Activated T-cell treated with anti-CD3 and anti-CD28 coated beads for 48 hours (primary cell): ENCODE measurements around the gene FGD3.

Source experiments
- DNase-seq: peaks from one replicate; pipeline ENCODE4 v3.0.0-alpha.2; 2020; ENCODE audit warnings: low read depth

Gene FGD3

DNA sequence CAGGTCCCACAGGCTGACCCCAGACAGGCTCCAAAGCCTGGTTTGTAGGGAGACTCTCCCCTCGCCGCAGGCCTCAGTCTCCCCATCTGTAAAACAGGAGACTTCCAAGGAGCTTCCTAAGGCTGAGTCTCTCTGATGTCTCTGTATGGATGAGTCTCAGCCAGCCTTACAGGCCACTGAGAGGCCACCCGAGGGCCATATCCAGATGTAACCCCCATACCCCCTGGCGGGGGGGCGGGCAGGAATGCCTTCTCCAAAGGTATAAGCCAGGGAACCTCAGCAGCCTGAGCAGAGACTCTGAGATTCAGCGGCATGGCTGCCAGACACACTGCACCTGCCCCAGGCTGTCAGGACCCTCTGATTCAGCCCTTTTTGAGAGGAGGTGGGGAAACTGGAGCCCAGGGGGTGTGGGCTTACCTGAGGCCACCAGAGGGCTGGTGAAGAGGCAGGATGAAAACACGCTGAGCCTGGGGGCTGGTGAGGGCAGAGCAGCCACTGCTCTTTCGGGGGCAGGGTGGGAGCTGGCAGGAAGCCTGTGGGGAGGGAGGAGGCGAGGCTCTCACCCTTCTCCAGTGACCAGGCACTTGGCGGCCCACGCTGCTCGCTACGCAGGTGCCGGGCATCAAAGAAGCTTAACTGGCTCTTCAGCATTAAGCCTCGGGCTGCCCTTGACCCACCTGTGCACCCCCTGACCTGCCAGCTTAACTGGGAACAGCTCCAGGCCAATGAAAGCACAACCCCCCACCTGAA is 105.6 kb downstream of the FGD3 start:
- DNase-seq, result no peak

DNA sequence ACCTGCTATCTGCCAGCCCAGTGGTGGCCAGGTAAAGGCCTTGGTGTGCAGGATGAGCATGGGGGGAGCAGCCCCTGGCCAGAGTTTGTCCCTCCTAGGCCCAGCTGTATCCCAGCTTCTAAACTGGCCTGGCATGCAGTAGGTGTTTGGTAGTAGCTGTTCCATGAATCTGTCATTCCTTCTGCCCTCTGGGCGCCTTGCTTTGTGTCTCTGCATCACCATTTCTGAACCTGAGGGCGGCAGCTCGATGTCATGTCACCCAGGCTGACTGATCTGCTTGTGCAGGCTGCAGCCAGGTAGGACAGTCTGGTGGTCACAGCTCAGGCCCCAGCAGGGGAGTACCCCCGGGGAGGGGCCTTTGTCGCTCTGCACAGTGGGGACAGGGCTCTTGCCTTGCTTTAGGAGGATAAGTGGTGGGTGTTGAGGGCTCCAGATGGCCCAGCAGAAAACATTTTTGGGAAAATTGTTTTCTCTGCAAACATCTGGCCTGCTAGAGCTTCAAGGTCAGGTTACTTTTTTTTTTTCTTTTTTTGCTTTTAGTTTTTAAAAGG is 106.5 kb downstream of the FGD3 start:
- DNase-seq, result no peak

DNA sequence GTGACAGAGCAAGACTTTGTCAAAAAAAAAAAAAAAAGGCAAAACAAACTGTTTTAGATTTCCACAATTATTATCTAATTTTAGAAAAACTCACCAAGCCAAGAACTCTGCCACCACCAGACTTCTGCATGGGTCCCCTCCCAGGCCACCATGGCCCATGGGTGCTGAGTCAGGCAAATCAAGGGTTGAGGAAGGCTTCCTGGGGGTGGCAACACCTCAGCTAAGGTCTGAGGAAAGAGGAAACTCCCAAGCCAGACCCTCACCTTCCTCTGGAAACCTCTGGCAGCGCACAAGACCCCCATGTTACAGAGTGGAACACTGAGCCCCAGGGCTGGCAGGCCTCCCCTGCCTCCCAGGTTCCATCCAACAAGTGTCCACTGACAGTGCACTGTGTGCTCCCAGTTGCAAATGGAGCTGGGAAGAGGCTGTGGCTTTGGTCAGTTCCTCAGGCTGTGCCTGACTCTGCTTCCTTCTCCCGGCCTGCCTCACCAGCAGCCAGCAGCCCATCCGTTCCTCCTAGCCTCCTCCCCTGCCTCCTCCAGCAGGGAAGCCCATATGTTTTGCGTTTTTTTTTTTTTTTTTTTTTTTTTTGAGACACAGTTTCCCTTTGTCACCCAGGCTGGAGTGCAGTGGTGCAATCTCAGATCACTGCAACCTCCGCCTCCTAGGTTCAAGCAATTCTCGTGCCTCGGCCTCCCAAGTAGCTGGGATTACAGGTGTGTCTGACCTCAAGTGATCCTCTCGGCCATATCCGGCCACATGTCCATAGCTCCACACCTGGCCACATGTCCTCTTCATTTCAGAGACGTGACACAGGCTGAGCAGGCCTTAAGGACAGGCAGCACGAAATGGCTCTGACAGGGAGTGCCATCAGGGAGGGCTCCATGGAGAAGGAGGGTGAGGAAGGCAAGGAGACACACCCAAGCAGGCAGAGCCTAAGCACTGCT is 107.7 kb downstream of the FGD3 start:
- DNase-seq, result no peak

DNA sequence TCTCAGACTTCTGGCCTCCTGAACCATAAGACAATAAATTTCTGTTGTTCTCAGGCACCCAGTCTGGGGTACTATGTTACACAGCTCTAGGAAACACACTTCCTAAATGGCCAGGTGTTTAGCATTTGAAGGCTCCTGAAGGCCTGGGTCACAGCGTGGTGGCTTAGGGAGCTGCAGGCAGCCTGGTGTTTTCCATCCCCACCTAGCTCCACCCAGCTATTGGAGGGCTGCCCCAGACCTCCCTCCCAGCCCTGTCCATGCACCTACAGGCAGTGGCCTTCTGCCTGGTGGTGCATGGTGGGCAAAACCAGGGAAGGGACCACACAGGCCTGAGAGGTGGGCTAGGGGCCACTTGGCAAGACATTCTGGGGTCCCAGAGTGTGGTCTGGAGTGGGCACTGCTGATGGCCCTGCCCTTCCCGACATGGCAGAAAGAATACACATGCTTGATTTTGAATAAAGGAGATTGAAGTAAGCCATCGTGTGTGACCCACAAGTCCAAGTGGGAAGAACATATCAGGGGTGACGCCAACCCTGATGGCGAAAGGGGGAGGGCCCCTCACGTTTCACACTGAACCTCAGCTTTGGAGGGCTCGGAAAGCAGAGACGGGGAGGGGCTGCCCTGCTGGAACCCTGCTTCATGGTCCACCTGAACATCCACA is 109.8 kb downstream of the FGD3 start:
- DNase-seq, result no peak

DNA sequence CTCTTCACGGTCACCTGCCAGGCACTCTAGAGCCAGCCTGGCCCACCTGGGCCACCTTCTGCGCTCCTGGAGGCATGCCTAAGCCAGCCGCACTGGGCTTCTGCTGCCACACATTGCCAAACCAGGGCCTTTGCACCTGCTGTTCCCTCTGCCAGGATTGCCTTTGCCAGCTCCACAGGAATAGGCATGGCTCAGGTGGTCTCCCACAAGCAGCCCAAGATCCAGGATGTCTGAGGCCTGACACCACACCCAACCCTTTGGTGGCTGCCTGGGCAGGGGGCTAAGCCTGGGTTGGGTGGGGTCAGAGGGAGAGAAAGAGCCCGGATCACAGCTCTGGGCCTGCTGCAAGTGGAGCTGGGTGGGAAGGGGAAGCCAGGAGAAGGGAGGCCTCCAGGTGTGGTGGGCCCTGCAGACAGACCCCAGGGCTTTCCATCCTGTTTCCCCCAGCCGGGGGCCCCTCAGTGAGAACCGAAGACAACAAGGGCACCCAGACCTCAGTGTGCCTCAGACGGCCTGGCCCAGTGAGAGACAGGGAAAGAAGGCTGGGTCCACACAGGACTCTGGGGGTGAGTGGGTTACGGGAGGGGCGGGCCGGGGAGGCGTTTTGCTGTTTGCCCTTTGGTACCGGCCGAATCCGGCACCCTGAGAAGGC is 110.5 kb downstream of the FGD3 start:
- DNase-seq, result no peak

DNA sequence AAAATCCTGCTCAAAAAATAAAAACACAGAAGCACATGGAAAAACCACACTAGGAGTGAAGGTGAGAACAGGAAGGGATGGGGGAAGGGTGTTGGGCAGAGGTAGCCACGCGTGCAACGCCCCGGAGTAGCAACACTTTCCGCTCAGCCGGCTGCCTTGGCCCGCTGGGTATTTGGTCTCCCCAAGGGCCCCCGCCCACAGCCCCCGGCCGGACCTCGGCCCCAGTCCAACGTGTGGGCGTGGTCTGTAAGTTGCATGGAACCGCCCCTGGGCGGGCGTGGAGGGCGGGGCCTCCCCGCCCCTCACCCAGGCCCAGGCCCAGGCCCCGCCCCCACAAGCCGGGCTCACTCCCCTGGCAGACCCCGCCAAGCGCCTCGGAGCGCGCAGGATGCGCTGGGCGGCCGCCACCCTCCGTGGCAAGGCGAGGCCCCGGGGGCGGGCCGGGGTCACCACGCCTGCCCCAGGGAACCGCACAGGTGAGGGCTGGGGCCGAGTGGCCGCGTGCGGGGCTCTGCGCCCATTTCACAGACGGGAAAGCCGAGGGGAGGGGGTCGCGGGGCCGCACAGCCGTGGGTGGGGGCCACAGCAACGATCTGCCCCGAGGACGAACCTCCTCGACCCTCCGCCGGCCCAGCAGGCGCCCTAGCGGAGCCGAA is 111.2 kb downstream of the FGD3 start, which contains the start of gene SUSD3:
TSS of gene SUSD3 (plus strand) at position 347 of the 656 bp plus-strand sequence. CDS start at position 389, 42 bp downstream.
- peak; percentile 71 for DNase-seq

DNA sequence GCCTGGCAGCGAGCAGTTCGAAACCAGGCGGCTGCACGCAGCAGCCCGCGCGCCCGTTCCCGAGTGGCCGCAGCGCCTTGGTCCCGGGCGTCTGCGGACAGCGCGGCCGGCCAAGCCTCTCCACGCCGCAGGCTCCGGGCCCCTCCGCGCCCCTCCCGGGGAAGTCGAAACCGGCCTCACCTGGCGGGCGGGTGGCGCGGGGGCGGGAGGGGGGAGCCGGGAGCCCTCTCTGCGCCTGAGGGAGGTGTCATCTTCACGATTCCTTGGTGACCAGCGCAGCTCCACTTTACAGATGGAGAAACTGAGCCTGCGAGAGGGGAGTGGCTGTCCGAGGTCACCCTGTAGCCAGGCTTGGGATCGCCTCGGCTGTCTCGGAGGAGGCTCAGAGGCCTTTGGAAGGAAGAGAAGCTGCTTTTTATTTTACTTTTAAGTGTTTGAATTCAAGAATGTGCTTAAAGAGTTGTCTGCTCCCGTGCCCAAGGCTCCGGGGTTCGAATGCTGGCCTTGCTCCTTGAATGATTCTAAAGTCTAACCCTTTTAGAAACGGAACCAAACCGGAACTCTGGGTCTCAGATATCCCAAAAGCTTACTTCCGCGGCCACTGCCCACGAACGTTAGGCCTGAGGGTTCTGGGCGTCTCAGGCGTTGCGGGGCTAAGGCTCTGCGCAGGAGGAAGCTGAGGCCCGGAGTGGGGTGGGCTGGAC is 111.8 kb downstream of the FGD3 start:
- no peak for DNase-seq

DNA sequence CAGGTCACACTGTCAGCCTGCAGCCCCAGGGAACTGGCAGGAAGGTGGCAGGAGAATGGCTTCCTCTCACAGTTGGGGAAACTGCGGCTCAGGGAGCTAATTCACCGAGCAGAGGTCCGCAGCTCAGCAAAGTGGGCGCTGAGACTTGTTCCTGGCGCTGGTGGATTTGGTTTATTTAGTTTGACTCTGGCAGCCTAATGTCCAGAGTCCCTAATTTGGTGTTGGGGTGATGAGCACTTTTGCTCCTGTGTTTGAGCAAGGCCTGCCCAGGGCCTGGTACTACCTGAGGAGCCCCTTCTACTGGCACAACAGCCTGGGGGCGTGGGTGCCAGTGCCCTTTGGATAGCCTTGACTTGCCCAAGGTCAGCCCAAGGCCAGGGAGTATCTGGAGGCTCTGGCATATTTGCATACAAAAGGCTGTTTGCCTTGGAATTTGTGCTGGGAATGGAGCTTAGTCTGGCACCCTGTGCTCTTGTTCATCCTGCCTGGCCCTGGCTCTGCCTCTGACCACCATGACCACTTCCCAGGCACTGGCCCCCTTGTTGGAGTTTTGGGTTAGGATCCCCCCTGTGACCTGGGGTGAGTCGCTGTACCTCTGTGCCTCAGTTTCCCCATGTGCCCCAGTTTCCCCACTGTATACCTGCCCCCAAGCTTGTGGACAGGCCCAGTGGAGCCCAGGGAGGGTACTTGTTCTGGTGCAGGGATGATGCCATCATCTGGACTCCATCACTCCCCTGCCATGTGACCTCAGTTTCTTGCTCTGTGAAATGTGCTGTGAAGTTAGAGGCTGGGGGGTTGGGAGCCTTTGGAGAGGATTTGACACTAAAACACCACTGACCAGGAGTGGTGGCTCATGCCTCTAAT is 112.6 kb downstream of the FGD3 start:
- DNase-seq, result no peak

DNA sequence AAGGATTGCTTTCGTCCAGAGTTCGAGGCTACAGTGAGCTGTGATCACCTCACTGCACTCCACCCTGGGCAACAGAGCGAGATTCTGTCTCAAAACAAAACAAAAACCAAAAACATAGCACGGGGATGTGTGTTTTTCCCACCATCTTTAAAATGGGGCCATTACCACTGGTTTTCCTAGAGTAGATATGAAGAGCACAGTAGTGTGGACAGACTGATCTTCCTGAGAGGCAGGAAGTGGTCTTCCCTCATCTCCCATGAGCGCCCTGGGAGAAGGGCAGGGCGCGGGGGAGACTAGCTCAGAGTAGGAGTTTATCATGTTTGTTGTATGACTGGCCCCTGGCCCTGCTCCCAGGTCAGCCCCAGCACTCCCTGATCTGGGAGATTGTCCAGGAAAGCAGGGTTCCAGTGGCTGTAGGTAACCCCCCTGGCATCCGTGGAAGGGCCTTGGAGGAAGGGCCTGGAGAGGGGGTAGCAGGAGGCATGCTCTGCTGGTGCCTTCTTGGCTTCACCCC is 113.5 kb downstream of the FGD3 start:
- no peak for DNase-seq

DNA sequence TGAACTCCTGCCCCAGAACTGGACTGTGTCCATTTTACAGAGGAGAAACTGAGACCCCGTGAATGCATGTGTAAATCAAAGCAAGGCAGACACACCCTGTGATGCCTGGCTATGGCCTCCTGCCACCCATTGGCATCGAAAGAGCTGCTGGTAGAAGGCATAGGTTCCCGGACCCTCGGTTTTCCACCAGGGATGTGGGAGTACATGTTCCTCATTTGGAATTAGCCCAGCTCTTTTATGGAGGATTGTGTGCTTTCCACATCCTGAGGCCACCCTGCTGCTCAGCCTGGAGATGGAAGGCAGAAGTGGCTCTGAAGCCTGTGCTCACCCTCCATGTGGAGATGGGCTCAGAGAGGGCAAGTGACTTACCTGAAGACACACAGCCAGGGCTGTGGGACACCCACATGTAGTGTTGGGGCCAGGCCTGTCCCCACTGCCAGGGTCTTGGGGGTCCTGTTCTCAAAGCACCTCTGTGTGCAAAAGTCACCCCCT is 114.0 kb downstream of the FGD3 start:
- DNase-seq, result no peak

DNA sequence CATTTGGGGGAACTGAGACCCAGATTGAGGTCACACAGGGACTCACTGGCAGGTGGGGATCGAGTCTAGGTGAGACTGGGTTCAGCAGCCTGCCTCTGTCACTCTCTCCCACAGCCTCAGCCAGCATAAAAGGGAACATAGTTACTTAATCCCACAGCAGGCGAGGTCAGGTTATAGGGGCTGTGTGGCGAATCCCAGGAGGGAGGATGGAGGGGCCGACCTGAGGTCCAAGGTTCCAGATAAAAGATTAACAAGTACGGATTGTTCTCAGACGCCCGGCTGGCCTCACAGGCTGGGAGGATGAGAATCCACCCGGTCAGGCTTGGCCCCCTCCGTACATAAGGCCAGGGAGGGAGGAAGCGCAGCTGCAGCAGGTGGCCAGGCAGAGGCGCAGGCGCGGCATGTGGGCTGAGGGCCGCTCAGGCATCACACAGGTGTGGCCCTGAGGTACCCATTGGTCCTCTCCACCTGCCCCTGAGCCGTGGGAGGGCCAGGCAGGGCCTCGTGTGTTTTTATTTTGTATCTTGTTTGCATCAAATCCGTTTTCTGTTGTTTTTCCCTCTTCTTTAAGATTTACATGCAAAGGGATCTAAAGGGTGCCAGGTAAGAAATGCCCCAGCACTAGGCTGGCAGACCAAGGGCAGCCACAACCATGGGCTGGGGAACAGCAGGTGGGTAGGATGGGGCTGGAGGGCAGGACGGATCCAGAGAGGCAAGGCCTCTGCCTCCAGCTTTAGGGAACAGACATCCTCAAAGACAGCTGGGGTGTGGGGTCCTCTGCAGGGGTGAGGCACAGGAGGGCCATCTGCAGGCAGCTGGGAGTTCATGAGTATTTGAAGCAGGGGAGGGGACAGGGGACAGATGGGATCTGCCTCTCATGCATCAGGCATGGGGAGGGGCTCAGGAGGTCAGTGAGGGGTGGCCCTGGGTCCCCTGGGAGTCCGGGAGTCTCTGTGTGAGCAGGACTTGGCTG is 114.8 kb downstream of the FGD3 start:
- no peak for DNase-seq

DNA sequence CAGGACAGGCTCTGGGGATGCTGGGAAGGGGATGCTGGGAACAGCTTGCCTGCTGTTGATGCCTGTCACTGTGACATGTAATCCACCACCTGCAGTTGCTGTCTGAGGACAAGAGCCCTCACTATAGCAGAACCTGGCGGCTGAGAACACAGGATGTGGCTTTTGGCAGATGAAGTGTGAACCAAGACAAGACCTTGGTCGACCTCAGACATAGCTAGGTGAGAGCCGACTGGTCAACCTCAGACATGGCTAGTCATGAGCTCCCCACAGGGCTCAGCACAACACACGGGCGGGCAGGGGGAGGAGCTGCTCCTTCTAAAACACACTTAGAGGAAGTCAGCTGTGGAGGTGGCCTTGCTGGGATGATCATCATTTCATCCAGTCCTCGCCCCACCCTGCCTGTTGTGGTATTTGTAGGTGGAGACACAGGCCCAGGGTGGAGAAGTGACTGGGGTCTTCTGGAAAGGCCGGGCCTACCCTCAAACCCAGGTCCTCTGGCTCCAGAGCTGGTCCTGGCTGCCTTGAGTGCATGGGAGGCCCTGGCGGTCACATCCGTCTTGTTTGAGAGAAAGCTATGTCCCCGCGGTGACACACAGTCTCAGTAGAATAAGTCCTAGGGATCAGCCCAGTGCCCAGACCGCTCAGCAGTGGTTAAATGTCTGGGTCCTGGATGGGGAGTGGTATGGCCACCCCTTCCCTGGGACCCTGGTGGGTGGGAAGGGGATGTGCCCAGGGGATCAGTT is 117.2 kb downstream of the FGD3 start:
- DNase-seq, result peak; percentile 83

DNA sequence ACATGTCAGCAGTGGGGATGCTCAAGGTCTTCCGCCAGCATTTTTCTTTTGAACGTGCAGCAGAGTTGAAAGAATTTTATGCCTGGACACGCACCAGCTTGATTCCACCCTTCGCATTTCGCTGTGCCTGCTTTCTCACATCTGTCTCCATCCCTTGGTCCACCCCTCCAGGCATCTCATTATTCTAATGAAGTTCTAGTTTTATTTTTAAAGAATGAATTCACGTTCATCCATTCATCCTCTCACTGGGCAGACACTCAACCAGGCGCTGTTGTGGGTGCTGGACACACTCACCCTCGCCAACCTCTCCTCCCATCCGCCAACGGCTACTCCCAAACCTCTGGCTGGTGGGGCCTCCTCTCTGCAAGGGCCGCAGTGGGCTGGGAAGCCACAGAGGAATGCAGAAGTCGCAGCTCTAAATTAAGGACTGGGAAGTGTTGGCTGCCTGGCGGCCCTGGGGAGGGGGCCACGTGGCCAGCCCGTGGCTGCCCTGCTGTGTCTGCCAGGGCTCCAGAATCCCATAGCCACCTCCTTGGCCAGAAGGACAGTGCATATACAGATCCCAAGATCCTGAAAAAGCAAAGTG is 117.9 kb downstream of the FGD3 start:
- DNase-seq, result no peak

DNA sequence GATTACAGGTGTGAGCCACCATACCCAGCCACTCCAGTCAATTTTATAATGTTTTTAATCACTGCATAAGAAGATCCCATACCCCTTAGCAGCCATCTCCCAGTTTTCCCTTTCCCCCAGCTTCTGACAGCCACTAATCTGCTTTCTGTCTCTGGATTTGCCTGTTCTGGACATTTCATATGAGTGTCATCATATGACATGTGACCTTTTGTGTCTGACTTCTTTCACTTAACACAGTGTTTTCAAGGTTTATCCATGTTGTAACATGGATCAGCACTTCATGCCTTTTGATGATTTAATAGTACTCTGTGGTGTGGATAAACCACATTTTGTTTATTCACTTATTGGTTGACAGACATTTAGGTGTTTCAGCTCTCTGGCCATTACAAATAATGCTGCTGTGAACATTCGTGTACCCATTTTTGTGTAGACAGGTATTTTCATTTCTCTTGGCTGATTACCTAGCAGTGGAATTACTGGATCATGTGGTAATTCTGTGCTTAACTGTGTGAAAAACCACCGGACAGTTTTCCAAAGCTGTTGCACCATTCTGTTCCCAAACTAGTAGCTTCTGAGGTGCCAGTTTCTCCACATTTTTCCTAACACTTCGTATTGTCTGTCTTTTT is 119.8 kb downstream of the FGD3 start:
- DNase-seq, result no peak

DNA sequence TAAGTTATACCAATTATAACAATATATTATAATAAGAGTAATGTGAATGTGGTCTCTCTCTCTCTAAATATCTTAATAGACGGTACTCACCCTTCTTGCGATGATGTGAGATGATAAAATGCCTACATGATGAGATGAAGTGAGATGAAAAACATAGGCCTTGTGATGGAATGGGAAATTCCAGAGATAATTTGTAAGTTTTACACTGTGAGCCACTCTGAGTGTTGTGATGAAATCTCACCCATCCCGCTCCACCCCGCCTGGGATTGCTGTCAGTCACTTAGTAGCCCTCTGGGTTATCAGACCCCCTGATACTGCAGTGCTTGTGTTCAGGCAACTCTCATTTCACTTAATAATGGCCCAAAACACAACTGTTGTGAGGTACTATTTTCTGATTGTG is 121.6 kb downstream of the FGD3 start:
- no peak for DNase-seq

DNA sequence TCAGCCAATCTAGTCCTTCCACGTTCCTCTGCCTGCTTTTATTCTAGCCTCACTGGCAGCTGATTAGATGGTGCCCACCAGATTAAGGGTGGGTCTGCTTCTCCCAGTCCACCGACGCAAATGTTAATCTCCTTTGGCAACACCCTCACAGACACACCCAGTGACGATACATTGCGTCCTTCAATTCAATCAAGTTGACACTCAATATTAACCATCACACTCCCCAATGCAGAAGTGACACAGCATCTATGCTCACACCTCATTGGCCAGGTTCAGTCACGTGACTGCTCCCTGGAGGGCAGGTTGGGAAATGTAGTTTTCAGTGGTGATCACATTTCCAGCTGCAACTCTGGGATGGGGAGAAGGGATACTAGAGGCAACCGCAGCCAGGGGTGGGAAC is 124.1 kb downstream of the FGD3 start:
- no peak for DNase-seq
